ENCODE results near the gene PLCXD1.
"Not testable (repeated sequence)": the region's sequence is repeated elsewhere in the genome, so short reads cannot be mapped to it uniquely, and the experiment has no call there.

Gene PLCXD1

DNA sequence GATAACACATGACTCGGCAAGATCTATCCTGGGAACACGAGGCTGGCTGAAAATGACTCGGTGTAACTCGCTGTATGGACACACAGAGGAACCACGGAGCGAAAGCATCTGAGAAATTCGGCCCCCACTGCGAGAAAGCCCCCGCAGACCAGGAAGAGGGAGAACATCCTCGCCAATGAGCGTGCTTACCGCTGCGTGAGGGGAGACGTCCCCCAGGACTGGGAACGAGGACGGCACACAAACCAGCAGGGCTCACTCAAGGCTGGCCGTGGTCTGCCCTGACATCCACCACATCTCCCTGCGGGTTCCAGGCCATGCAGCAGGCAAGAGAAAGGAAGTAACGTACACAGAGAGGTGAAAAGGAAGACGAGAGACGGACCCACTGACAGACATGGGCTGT is 55.0 kb downstream of the PLCXD1 start:
- DNase-seq, result no peak

GRCh38 chrX:337331-337831 is 56.2 kb downstream of the PLCXD1 start:
- no peak for DNase-seq

DNA sequence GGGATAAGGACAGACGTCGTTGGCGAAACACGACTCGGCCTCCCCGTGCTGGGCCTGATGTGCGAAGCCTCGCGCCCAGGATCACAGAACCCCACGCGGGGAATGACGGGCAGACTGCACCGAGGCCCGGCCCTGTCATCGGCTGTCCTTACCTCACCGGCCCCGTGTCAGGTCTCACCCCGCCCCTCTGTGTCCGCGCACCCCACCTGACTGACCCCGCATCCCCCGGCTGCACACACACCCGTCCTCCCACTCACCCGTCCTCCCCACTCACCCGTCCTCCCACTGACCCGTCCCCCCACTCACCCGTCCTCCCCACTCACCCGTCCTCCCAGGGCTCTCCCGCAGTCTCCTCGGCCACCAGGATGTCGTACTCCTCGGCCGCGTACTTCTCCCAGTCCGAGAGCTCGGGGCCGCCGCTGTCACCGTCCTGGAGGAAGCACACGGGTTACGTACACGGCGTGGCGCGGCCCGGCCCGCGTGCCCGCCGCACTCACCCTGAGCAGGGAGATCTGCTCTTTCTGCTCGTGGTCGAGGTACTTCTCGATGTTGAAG is 57.2 kb downstream of the PLCXD1 start:
- no peak for DNase-seq

DNA sequence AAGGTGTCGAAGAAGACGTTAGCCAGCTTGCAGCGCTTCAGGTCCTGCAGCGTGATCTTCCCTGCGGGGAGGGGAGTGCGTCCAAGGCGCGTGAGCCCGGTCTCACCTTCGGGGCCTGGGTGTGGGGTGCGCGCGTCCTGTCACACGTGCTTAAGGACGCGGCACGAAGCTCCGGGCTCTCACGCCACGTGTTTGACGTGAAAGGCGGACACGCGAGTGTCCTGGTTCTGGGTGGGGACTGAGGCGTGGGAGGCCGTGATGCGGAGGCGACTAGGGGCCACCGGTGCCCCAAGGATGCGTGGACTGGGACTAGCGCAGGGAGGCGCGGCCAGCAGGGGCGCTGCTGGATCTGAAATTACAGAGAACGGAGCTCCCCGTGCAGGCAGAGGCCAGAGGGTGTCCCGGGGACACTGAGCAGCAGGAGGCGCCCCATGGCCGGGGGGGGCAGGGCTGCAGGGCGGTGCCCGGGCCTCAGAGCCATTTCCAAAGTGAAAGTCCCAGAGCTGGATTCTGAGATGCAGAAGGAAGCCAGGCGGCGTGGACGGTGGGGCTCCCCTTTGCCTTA is 57.7 kb downstream of the PLCXD1 start:
- no peak for DNase-seq

DNA sequence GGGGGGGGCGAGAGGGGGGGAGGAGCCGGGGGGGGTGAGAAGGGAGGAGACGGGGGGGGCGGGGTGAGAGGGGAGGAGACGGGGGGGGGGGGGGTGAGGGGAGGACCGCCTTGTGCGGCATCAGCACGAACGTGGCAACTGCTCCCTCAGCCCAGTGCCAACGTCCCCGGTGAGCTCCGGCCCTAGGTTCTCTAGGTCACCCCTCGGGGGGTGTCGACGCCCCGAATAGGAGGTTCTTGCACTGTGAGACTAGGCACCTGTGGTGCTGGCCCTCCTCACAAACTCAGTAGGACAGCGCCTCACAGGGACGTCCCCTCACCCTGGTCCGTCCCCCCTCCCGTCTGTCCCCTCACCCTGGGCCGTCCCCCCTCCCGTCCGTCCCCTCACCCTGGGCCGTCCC is 58.9 kb downstream of the PLCXD1 start:
- DNase-seq, result no peak

DNA sequence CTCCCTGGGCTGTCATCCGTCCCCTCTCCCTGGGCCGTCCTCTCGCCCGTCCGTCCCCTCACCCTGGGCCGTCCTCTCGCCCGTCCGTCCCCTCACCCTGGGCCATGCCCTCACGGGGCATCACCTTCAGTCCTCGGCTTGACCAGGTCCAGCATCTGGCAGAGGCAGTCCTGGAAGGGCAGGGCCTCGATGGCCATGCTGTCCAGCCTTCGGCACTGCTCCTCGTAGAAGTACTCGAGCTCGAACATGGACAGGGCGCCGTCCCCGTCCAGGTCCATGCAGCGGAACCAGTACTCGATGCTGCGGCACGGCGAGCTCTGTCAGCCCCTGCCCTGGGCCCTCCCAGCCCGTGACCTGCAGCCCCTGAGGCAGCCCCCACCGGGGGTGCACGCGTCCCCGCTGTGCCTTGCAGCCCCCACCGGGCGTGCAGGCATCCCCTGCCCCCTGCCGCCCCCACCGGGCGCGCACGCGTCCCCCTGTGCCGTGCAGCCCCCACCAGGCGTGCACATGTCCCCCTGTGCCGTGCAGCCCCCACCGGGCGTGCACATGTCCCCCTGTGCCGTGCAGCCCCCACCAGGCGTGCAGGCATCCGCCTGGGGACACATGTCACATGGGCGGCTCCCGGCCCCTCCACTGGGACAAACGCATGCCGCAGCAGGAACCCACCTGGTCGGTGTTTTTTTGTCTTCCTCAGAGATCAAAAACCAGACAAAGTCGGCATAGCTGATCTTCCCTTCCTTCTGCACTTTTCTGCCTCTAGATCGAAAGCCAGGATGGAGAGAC is 59.7 kb downstream of the PLCXD1 start:
- DNase-seq, result no peak

DNA sequence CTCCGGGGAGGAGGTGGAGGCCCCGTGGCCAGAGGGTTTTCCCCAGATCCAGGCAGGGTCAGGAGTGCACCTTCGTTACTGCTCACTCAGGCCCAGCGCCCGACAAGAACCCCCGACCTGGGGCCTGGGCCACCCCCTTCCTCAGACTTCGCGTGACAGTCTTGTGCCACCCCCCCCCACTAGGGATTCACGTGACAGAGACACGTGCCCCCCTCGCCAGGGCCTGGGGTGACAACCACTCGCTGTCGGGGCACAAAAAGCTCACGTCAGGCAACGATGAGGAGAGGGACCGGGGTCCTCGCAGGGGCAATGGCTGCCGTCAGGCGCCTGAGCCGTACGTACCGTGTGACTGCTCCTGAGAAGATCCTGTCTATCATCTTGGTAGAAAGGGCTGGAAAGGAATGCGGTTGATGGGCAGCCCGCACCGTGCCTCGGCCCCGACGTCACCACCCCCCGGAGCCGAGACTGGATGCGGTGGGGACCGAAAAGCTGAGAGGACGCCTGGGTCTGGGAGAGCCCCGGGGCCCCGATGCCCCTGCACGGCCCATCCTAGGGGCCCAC is 60.4 kb downstream of the PLCXD1 start:
- no peak for DNase-seq

DNA sequence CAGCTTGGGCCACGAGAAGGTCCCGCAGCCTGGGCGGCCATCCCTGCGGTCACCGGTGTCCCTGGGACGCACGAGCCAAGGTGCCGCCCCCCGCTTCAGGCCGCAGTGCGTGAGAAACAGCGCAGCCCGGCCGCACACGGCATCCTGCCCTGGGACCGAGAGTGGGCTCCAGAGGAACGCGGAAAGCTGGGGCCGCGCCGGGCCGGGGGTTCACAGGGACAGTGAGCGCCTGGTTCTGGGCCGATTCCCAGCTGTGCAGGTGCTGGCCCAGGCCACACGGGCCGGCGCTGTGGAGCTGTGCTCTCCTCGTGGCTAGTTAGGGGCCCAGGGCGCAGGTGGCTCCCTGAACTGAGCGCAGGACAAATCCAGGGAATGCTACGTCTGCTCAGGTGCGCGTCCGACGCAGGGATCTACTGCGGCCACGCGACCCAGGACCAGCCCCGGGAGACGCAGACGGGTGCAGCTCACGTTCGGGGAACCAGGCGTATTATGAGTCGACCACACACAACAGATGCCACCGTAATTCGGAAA is 63.3 kb downstream of the PLCXD1 start:
- DNase-seq, result no peak

GRCh38 chrX:345020-345925 is 64.1 kb downstream of the PLCXD1 start:
- DNase-seq, result no peak

DNA sequence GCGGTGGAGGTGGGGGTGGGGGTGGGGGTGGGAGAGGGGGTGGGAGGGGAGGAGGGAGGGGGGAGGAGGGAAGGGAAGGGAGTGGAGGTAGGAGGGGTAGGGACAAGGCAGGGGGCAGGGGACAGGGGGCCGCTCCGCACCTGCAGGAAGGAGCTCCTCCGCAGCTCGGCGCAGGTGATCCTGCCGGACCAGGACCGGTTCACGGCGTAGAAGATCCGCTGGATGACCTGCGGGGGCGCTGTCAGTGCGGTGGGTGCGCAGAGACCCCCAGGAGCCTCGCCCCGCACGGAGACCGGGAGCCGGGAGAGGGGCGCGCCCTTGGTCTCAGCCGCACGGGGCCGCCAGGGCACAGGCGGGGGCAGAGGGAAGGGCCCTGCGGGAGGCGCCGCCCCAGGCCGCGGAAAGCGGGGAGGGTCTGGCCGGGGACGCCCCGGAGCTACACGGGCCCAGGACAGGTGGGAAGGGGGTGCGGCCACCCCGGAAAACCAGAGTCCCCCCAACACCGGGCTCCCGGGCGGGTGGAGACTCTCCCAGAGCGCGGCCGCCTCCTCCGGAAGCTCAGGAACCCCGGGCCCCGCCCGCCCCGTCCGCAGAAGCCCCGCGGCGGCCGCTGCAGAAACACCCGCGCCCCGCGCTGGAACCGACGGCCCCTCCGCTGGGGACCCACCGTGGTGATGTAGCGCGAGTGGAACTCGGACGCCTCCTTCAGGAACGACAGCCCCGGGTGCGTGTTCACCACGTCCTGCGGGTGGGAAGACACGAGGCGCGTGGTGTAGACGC is 65.0 kb downstream of the PLCXD1 start:
- no peak for DNase-seq

GRCh38 chrX:347351-348117 is 66.4 kb downstream of the PLCXD1 start:
- DNase-seq, result no peak

DNA sequence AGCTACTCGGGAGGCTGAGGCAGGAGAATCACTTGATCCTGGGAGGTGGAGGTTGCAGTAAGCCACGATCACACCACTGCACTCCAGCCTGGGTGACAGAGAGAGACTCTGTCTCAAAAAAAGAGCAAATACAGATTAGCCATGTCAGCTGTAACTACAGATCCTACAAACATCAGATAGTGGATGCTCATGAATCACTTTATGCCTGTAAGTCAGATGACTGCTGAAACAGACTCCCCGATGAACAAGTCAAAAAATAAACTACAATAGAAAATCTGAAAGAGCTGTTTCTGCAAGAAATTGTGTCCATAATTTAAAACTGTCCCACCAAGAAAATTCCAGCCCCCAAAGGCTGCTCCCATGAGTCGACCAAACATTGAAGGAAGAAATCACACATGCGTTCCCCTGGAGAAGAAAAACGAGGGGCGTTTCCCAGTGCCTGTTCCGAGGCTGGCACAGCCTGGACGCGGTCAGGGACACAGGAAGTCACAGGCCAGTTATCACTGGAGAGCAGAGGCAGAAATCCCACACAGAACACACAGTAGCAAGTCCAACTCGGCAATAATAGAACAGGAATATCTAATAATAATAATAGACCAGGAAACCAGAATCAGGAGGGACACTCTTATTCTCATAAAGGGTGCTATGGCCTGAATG is 67.4 kb downstream of the PLCXD1 start:
- DNase-seq, result no peak

GRCh38 chrX:349196-349595 is 68.0 kb downstream of the PLCXD1 start:
- DNase-seq, result no peak

DNA sequence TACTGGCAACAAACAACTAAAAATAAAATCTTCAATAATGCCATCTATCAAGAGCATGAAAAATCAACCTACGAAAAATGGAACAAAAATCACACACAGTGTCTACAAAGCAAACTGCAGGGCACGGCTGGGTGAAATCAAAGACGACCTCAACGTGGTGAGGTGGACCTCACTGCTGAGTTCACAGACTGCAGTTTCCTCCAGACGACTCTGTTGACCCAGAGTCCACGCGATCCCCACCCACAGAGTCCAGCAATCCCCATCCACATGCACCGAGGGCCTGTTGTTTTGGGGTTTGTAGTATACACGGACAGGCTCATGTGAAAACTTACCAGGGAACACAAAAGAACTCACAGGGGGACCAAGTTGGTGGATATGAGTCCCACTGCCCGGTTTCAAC is 68.5 kb downstream of the PLCXD1 start:
- no peak for DNase-seq

GRCh38 chrX:350148-350533 is 69.0 kb downstream of the PLCXD1 start:
- DNase-seq, result no peak

DNA sequence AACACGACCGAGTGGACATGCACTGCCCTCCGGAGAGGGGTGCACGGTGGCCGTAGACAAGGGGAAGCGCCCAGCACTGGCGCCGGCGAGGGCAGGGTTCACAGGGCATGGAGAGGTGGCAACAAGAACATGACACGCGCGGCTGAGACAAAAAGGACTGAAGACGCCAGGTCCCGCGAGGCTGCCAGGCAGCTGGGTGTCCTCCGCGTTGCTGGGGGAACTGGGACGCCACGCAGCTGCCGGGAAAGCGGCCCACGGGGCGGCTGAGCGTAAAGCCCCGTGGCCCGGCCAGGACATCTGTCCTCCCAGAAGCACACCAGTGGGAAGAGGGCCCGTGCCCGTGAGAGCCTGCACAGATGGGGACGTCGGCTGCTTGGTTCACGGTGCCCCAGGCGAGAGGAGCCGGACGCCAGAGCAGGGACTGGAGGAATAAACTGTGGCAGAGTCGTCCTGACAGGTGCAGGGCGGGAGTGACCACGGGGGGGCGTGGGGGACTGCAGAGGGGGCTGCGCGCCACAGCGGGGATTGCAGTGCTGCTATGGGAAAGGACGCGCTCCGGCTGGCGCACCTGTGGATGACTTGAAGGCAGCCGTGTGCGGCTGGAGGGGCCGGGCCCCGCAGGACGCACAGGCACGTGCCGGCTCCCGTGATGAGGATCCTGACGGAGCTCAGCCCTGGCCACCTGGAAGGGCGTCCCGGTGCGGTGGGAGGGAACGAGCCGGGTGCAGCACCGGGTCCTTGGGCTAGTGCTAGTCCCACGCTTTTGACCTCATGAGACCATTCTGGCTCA is 69.5 kb downstream of the PLCXD1 start:
- no peak for DNase-seq

- not testable (repeated sequence) for DNase-seq
Measured at GRCh38 chrX:351324-351641, 70.1 kb downstream of the PLCXD1 start.

- no peak for DNase-seq
Measured at GRCh38 chrX:351736-352135, 70.6 kb downstream of the PLCXD1 start.

GRCh38 chrX:352181-352580 is 71.0 kb downstream of the PLCXD1 start:
- DNase-seq, result no peak
